ENCODE results near the gene CES3. TPM values are rescaled to one million over a fixed set of nuclear protein-coding genes. Genes with fewer than 3 reads are reported as not detected.

The CES3 gene
- total and polyA plus RNA-seq, 2 donors (not counting 3 experiments of a cell fraction or from before 2014, with no cell fraction given): 0.10 TPM; not detected in 1

GRCh38 chr16:66920299-66920590 is 40.8 kb upstream of the CES3 start:
- Histone ChIP-seq H3K4me2 (ENCODE audit: insufficient read depth, low read length) (no peak overlapping the region), H3K27ac (ENCODE audit: insufficient read depth, low read depth, low read length) (no peak overlapping the region), H2AFZ (ENCODE audit: low read depth, low read length) (no peak overlapping the region), H4K20me1 (replicated peaks; ENCODE audit: control insufficient read depth, extremely low read depth, insufficient read depth, low read length) (no peaks in the 10 kb centered on the region), H3K36me3 (ENCODE audit: control insufficient read depth in 2 of 2, extremely low read depth in 1 of 2, insufficient read depth in 2 of 2, low read length in 2 of 2) (no peaks in the 10 kb centered on the region), H3K4me1 (ENCODE audit: control insufficient read depth, extremely low read depth, insufficient read depth, low read length) (peaks cover 2% of the 10 kb centered on the region), H3K79me2 (ENCODE audit: control insufficient read depth, insufficient read depth, low read length) (no peaks in the 10 kb centered on the region), H3K9me3 (replicated peaks; ENCODE audit: control insufficient read depth, insufficient read depth, low read length) (no peaks in the 10 kb centered on the region), H3K27me3 (ENCODE audit: control insufficient read depth in 2 of 2, insufficient read depth in 2 of 2, low read length in 2 of 2) (peaks cover 29 to 31% of the 10 kb centered on the region in 2 experiments), H3K4me3 (replicated peaks in 1 of 3; ENCODE audit: insufficient read depth in 1 of 3, low read depth in 1 of 3, low read length in 3 of 3) (no peak overlapping the region), H3K9me1 (replicated peaks; ENCODE audit: control insufficient read depth, extremely low read depth, insufficient read depth, low read length) (no peaks in the 10 kb centered on the region), H3K9ac (replicated peaks; ENCODE audit: extremely low read depth, insufficient read depth, low read length) (no peak overlapping the region)
- intact Hi-C loops (cut with micrococcal nuclease) (no loop called here), dilution Hi-C loops (cut with MboI; ENCODE audit: extremely low pct_ligation_motif_present, low sequenced_read_pairs) (no loop called here)
- DNase-seq (ENCODE audit: low read depth, low spot score) (no peak), FAIRE-seq (no peak)
- CTCF ChIA-PET: interaction anchor here (1.5 to 5.2 kb wide), 4 partner anchors 8 to 36 kb away, joined by 3 to 25 read pairs (median 14); no protein-coding TSS in a partner anchor
- POLR2A ChIA-PET: no interaction called here
- BruUV-seq (replicated peaks): no TSS peak
- TF ChIP-seq POLR2A (IDR thresholded peaks at IDR 0.05; ENCODE audit: low read depth, low read length): no peak
- no peak for TF ChIP-seq EZH2 (IDR thresholded peaks at IDR 0.05; ENCODE audit: borderline replicate concordance, low read depth, low read length, severe bottlenecking)
- no peak for TF ChIP-seq FOS (IDR thresholded peaks at IDR 0.05; ENCODE audit: borderline replicate concordance, insufficient read depth, low read length)
- TF ChIP-seq CTCF (IDR thresholded peaks at IDR 0.05; ENCODE audit: extremely low read depth in 1 of 2, insufficient read depth in 1 of 2, low read depth in 1 of 2, low read length in 2 of 2): no peak
- no peak for TF ChIP-seq JUN (IDR thresholded peaks at IDR 0.05; ENCODE audit: borderline replicate concordance, insufficient read depth, insufficient read length, low read depth)
- TF ChIP-seq POLR2AphosphoS5 (IDR thresholded peaks at IDR 0.05; ENCODE audit: insufficient read depth, low read depth, low read length): no peak
- no peak for TF ChIP-seq GATA2 (IDR thresholded peaks at IDR 0.05; ENCODE audit: insufficient read depth, insufficient read length, low read depth, low read length)
- TF ChIP-seq MYC (IDR thresholded peaks at IDR 0.05; ENCODE audit: low read depth, low read length): no peak
- no peak for TF ChIP-seq MAX (IDR thresholded peaks at IDR 0.05; ENCODE audit: insufficient read depth, insufficient read length)

All from endothelial cell of umbilical vein (primary cell).